WERI-Rb-1 (cell line): ENCODE results near the gene ERN1.
A peak's percentile ranks its signal among the peaks of the same experiment; 100 is the strongest.

Source experiments
- DNase-seq: peaks from one replicate; pipeline ENCODE4 v3.0.0-alpha.2; 2020
- H3K27ac ChIP-seq: fragments of 250-450 bp; sonication (Bioruptor Pico); 2 replicates; pipeline ENCODE4 v1.5.1; 2020; ENCODE audit warnings: mild to moderate bottlenecking, moderate library complexity
- H3K27me3 ChIP-seq: fragments of 250-450 bp; sonication (Bioruptor Pico); 2 replicates; pipeline ENCODE4 v1.5.1; 2021; ENCODE audit warnings: mild to moderate bottlenecking, low read depth, moderate library complexity; ENCODE audit not compliant: insufficient read depth, severe bottlenecking
- H3K36me3 ChIP-seq: fragments of 250-450 bp; sonication (Bioruptor Pico); 2 replicates; pipeline ENCODE4 v1.5.1; 2020; ENCODE audit warnings: mild to moderate bottlenecking, moderate library complexity
- H3K4me3 ChIP-seq: 2 replicates; pipeline ENCODE4 v1.5.1; 2011; ENCODE audit warnings: low read depth, mild to moderate bottlenecking, control low read depth, low read length
- H3K9me3 ChIP-seq: fragments of 250-450 bp; sonication (Bioruptor Pico); 2 replicates; pipeline ENCODE4 v1.5.1; 2021; ENCODE audit warnings: mild to moderate bottlenecking, moderate library complexity; ENCODE audit not compliant: severe bottlenecking
- CTCF ChIP-seq: IDR thresholded peaks from 2 replicates; pipeline ENCODE4 v1.5.1; 2011; ENCODE audit warnings: low read depth, mild to moderate bottlenecking, control low read depth, inconsistent platforms, low read length

ERN1 gene

GRCh38 chr17:64094412-64094811 is 35.5 kb downstream of the ERN1 start:
- Histone ChIP-seq H3K27me3 (no peaks in the 10 kb centered on the region), H3K36me3 (peaks cover 12% of the 10 kb centered on the region), H3K4me3 (no peak overlapping the region), H3K27ac (peak overlapping the region; percentile 67), H3K9me3 (no peaks in the 10 kb centered on the region)
- no peak for TF ChIP-seq CTCF
- no peak for DNase-seq

GRCh38 chr17:64092952-64093451 is 36.9 kb downstream of the ERN1 start:
- H3K9me3 ChIP-seq: no peaks in the 10 kb centered on the region
- H3K27ac ChIP-seq: peak overlapping the region; percentile 16; the same call in 1 of the 2 replicates
- TF ChIP-seq CTCF: no peak
- no peak overlapping the region for H3K4me3 ChIP-seq
- peak; percentile 62 for DNase-seq
- no peaks in the 10 kb centered on the region for H3K27me3 ChIP-seq
- H3K36me3 ChIP-seq: peaks cover 11% of the 10 kb centered on the region

GRCh38 chr17:64092113-64092512 is 37.8 kb downstream of the ERN1 start:
- DNase-seq: no peak
- Histone ChIP-seq H3K9me3 (no peaks in the 10 kb centered on the region), H3K27me3 (no peaks in the 10 kb centered on the region), H3K27ac (no peak overlapping the region), H3K36me3 (peaks cover 6% of the 10 kb centered on the region), H3K4me3 (no peak overlapping the region)
- TF ChIP-seq CTCF: no peak

GRCh38 chr17:64091571-64091970 is 38.4 kb downstream of the ERN1 start:
- no peaks in the 10 kb centered on the region for H3K9me3 ChIP-seq
- DNase-seq: peak; percentile 48
- no peak for TF ChIP-seq CTCF
- no peaks in the 10 kb centered on the region for H3K27me3 ChIP-seq
- H3K27ac ChIP-seq: no peak overlapping the region
- H3K36me3 ChIP-seq: peaks cover under 1% of the 10 kb centered on the region
- no peak overlapping the region for H3K4me3 ChIP-seq

- Histone ChIP-seq H3K9me3 (no peaks in the 10 kb centered on the region), H3K27ac (no peak overlapping the region), H3K4me3 (no peak overlapping the region), H3K36me3 (no peaks in the 10 kb centered on the region; the same call in 1 of the 2 replicates), H3K27me3 (no peaks in the 10 kb centered on the region)
- no peak for TF ChIP-seq CTCF
- no peak for DNase-seq
These were observed 38.8 kb downstream of the ERN1 start for GRCh38 chr17:64091116-64091515.

GRCh38 chr17:64090144-64090543 is 39.8 kb downstream of the ERN1 start:
- H3K36me3 ChIP-seq: no peaks in the 10 kb centered on the region; the same call in 1 of the 2 replicates
- H3K9me3 ChIP-seq: no peaks in the 10 kb centered on the region
- no peak for DNase-seq
- no peak for TF ChIP-seq CTCF
- H3K4me3 ChIP-seq: no peak overlapping the region
- H3K27ac ChIP-seq: no peak overlapping the region
- no peaks in the 10 kb centered on the region for H3K27me3 ChIP-seq
